HG03280 (cell line): ENCODE results near the gene RASSF5.
"Not testable (repeated sequence)": the region's sequence is repeated elsewhere in the genome, so short reads cannot be mapped to it uniquely, and the experiment has no call there.

Source experiments
- ATAC-seq: cut with Tn5 transposase; IDR thresholded peaks from one replicate; pipeline ENCODE4 v1.9.1; 2021; ENCODE audit warnings: mild to moderate bottlenecking, moderate library complexity; ENCODE audit not compliant: unreplicated experiment

The RASSF5 gene

DNA sequence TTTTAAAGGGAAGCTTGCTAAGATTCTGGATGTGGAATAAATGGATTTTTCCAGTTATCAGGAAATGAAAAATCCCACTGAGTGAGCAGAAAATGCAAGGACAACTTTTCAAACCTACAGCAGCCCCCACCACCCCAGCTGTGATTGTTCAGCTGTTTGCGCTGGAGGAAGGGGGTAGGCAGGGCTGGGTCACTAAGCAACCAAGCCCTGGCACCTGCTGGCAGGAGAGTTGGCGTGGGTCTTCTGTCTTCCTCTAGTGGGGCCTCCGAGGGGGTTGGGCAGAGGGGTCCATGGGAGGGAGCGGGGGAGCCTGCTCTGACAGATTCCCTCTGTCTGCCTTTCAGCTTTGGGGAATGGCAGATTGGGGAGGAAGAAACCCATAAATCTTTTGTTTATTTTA lies 59.7 kb downstream of the RASSF5 start:
- ATAC-seq = no peak

DNA sequence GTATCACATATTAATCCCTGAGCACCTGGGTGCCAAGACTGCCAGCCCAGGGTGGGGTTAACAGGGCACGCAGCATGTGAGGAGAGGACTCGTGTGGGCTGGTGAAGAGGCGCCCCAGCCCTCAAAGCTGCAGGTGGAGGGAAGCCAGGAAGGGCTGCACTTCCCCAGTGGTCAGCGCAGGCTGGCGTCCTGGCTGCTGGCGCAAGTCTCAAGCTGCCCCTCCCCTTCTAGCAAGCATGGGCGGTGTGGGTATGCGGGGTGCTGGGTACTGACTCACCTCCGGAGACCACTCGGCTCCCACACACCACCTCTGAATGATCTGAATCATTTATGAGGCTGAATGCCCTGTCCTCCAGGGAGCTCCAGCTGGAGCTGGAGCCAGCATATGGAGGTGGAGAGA lies 60.9 kb downstream of the RASSF5 start:
- no peak for ATAC-seq

DNA sequence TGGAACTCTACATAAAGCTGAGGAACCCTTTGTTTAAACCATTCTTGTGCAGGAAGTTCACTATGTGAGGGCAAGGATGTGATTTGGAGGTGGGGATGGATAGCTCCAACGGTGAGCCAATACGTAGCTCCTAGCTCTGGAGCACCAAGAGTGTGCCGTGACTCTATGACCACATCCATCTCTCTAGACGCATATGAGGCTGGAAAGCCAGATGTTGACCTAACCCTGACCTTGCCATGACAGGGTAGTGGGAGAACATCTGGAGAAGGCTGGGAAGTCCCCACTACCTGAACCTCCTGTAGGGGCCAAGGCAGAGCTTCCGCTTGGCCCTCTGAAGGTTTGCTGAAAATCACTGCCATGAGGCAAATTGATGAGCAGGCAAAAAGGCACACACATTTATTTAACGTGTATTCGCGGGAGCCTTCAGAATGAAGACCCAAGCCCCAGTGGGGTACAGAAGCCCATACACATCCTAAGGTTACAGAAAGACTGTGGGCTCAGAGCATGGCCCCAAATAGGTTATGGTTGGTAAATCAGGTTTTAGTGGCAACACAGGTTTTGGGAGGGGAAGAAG lies 61.5 kb downstream of the RASSF5 start:
- ATAC-seq = no peak

DNA sequence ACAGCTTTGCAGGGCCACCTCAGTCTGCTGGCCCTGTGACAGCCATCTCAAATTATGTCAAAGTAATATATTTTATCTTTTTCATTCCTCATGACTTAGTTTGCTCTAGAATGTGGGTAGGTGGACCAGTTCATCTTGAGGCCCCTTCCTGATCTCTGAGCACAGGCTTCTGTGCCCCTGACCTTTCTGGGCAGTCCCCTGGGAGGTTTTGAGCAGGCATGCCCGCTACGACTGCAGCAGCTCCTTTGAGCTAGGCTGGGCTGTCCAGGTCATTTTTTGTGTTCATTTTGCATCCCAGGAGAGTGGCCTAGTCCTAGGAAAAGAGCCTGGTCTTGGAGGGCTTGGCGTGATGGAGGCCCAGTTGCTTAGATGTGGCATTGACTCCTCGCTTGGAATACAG lies 62.2 kb downstream of the RASSF5 start:
- ATAC-seq = no peak

DNA sequence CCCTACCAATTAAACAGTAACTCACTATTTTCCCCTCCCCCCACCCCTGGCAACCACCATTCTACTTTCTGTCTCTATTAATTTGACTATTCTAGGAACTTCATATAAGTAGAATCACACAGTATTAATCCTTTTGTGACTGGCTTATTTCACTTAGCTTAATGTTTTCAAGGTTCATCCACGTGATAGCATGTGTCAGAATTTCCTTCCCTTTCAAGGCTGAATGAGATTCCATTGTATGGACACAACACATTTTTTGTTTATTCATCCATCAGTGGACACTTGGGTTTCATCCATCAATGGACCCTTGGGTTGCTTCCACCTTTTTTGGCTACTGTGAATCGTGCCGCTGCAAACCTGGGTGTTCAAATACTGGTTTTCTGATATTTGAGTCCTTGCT lies 63.2 kb downstream of the RASSF5 start:
- no peak for ATAC-seq

DNA sequence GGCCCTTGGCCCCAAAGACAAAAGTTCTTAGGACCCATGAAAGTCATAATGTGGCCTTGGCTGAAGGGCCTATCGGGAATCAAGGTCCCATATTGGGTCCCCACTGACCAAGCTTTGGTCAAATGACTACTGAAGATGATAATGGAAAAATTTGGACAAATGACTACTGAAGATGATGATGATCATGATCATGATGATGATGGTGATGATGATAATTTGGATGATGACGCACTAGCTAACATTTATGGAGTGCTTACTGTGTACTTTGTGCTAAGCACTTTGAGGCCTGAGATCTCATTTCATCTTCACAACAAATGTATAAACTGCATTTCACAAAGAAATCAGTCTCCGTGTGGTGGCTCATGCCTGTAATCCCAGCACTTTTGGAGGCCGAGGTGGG lies 65.5 kb downstream of the RASSF5 start:
- ATAC-seq = no peak

DNA sequence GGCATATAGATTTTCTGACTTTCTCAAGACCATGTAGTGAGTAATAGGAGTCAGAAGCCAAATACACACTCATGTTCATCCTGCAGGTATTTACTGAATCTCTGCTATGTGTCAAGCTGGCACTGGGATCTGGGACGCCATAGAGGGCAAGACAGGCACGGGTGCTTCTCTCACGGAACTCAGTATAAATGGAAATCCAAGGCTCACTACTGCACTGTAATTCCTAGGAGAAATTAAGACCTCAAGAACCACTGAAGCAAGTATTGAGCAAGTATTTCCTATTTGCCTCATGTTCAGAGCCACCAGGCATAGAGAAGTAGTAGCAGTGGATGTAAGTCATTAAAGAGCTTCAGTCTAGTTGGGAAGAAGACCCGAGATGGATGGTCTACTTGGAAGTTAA lies 66.0 kb downstream of the RASSF5 start:
- no peak for ATAC-seq

DNA sequence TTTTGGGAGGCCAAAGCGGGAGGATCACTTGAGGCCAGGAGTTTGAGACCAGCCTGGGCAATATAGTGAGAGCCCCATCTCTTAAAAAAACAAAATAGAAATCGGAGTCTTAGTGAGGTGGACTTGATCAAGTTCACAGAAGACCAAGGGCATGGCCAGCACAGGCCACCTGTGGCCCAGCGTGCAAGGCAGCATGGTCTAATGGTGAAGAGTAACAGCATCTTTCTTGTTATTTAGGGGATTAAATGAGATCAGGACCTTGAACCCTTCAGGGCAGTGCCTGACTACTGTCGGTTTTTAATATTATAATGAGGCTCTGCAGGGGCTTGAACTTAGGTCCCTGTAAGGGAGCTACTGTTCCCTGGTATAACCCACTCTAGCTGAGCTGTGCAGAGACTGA lies 66.4 kb downstream of the RASSF5 start:
- ATAC-seq = no peak

DNA sequence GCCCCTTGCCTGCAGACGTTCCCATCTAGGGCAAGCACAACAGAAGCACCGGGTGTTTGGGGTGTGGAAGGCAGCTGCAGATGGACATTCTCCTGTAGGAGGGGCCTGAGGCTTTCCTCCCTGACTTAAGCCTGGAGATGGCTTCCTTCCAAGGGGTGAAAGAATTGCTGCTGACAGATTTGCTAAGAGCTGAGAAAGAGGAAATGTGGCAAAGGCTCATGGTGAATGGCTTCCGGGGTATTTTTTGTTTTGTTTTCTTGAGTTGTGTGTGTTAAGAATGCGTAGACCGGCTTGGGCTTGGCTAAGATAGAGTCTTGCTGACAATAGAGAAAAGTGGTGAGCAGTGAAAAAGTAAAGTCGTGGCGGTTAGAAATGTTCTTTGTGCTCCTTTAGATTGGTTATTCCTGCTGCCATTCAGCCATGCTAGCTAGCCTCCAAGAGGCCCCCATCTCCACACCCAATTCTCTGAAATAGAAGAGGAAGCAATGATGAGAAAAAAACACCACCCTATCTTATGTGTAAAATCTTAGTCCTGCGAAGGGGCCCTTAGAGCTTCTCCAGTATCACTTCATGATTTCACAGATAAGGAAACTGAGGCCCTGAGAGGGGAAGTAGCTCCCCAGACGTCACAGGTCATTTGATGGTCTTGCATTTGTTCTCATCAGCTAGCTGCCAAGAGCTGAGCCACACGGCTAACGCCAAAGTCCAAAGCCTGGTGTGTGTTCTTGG lies 68.0 kb downstream of the RASSF5 start:
- no peak for ATAC-seq

DNA sequence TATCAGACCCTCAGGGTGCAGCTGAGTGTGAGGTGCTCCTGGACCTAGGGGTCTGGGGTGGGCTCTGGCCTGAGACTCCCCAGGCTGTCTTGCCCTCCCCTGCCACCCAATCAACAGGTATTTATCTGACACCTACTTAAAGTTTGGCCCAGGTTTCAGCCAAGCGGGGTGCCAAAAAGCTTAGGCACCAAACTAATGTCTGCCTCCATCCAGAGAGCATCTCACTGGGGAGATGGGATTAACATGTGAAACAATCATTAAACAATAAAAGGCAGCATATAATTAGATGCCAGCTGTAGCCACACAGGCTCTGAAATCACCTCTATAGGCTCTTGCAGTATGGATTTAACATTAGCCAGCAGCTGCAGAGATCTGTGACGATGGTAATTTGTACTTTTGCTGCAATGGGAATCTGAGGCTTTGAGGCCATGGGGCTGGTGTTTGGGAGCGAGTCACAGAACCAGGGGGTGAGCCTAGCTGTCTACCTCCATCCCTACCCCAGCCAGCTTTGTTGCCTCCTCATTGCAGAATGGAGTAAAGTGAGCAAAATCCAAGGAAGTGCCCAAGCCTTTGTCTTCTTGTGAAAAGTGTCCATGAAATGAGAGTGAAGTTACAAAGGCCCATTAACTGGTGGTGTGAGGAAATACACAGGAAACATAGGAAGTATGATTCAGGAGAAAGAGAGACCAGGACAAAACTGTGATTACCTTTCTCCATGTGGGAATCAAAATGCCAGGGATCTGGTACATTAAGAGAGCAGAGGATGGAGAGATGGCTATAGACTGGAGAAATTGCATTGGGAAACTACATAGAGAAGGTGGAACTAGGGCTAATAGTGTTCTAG lies 68.8 kb downstream of the RASSF5 start:
- ATAC-seq = no peak

DNA sequence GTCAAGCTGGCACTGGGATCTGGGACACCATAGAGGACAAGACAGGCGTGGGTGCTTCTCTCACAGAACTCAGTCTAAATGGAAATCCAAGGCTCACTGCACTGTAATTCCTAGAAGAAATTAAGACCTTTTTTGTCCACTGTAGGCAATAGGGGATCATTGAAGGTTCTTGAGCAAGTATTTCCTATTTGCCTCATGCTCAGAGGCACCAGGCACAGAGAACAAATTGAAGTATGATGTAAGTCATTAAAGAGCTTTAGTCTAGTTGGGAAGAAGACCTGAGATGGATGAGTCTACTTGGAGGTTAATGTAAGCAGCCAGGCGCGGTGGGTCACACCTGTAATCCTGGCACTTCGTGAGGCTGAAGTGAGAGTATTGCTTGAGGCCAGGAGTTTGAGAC lies 70.3 kb downstream of the RASSF5 start:
- no peak for ATAC-seq

DNA sequence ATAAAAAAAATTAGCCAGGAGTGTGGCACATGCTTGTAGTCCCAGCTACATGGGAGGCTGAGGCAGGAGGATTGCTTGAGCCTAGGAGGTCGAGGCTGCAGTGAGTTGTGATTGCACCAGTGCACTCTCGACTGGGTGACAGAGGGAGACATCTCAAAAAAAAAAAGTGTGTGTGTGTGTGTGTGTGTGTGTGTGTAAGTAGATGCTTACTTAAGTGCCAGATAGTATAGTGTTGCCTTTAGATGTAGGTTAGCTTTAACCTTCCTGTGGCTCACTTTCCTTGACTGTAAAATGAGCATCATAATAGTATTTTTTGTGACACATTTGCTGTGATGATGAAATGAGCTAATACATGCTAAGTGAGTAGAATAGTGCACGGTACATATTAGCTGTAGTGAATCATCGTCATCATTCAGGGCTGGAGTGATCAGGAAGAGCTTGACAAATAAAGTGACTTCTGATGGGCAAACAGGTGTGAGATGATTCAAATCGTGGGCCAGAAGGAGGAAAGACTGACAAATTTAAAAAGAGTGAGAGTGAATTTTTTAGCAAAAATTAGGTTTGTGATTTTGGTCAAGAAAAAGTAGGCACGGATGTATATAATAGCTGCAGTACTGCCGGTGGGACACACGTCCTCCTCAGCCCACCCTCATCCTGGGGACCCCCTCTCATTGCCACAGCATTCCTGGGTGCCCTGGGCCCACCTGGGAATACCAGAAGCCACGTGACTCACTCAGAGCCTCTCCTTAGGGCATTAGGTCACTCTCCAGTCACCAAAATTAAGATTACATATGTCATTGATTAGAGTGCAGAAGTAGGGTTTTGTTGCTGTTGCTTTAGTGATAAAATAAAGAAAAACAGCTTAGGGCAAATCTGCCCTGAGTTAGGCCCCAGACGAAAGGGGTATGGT lies 71.0 kb downstream of the RASSF5 start:
- no peak for ATAC-seq

DNA sequence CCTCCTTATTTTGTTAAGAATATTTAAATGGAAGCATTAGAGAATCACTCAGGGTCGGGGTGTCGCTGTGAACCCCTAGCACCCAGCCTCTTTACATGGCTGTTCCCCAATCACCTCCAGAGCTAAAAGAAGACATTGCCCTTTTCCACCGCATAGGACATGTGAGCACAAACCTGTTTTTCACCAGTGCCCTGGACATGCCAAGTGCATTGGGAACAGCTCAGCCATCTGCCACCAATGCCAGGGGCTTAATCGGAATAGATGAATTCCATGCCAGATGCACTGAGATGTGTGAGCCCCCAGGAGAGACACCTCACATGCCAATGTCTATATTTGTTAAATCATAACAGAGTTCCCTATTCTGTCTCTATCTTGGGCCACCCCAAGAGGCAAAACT lies 71.6 kb downstream of the RASSF5 start:
- ATAC-seq = no peak

DNA sequence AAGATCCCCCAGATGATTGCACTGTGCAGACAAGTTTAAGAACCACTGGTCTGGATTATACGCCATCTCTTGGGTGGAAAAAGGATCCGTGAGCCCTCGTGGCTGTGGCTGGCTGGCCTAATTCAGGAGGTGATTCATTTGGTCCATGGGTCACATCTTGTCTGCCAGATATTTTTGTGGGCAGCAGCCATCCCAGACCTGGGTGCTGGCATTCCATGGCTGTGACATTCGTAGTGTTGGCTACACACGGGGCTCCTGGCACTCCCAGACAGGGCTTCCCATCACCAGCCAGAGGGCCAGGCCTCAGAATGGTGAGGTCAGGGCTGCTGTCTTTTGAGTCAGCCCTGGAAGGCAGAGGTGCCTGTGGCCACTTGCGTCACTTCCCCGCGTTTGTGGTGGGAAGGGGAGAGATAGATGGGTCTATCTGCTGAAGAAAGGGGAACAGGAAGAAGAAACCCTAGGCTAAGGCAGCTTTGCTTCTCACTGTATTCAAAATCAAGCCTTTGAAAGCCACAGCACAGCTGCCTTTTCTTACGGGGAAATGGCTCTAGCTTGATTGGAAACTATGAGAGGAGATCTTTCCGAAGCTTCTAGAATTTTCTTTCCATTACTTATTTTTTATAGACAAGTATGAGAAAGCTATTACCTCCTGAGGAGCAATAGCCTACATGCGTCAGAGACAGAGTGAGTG lies 72.6 kb downstream of the RASSF5 start:
- peak; percentile 82 for ATAC-seq

DNA sequence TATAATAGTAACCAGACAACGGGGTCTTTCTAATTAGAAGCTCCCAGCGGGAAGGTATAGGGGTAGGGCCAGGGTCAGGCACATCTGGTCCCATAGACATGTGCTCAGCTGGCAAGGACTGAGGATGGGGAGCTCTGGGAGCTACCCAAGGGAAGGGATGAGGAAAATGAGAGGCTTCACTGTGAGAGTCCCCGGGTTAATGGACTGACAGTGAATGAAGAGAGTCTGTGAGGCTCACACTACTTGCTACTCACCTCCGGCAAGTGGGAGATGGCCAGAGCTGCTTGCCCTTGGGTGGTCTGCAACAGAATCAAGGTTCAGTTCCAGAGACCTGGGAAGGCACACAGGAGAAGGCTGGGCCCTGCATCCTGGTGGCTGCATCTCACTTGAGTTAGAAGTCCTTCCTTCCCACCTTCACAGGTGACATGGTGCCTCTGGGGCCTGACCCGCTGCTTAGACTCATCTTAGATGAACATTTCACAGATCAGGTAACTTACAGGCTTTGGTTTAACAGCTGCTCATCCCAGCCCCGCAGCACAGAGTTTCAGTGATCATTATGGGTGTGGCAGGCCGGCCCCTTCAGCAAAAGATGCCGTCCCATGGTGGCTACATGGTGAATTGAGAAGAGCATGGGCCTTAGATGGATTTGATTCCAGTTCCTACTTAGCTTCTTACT lies 73.2 kb downstream of the RASSF5 start:
- ATAC-seq = no peak

DNA sequence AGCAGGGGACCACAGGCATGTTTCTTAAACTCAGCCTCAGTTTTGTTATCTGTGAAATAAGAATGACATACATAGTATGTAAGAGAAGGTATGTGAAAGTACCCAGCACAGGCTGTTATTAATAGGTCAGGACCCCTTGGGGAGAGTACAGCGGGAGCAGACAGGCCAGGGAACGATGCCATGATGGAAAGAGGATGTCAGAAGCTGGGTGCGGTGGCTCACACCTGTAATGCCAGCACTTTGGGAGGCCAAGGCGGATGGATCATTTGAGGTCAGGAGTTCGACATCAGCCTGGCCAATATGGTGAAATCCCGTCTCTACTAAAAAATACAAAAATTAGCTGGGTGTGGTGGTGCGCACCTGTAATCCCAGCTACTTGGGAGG lies 73.8 kb downstream of the RASSF5 start:
- ATAC-seq = not testable (repeated sequence)

DNA sequence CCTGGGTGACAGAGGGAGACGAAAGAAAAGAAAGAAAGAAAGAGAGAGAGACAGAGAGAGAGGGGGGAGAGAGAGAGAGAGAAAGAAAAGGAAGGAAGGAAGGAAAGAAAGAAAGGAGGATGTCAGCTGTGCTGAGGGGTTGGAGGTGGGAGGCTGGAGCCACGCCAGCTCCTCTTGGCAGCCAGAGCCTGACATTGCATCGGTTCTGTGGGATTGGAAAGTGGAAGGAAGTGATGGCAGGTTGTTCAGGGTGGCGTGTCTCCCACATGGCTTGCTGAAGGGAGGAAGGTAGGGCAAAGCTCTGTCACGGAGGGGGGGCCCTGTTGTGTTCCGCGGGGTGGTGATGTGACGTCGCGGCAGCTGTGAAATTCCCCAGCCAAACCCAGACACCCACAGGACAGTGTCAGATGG lies 74.2 kb downstream of the RASSF5 start:
- no peak for ATAC-seq

DNA sequence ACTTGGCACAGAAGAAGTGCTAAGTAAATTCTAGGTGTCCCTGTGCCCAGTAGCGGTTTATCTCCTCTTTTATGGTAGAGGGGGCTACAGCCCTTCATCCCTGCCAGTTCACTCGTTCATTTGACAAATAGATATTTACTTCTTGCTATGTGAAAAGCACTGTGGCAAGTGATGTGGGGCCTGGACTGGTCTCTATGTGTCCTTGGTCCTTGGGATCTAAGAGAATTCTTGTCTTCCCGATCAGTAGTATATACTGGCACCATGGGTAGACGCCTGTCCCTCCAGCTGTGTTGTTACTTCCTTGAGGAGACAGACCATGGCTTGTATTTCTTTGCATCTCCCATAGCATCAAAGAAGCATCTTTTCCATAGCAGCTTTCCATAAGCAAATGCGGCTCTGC lies 75.2 kb downstream of the RASSF5 start:
- ATAC-seq = no peak

DNA sequence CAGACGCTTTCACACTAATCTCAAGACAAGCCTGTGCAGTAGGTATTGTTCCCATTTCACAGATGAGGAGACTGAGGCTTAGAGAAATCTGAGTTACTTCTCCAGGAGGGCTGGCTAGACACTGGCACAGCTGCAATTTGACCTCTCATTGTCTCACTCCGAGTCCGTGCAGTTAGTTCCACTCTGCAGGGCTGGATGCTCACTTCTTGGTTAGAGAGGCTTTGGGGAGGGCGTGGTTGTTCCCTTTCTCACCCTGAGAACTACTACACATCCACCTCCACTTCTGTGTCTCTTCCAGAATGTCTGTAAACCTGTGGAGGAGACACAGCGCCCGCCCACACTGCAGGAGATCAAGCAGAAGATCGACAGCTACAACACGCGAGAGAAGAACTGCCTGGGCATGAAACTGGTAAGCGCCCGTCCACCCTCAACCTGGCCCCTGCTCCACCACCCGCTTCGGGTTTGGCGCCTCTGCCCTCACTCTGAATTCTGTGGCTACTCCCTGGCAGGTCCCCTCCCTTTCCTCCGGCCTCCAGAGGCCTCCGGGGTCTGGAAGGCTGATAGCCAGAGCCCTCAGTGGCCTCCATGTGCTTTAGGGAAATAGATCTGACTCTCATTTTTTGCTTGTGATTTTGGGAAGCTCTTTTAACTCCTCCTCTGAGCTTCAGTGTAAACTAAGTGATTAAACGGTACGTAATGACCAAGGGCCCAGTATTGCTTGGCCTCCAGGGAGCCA lies 75.8 kb downstream of the RASSF5 start:
- ATAC-seq = no peak
